ENCODE measurements around the gene EZR.
A peak's percentile ranks its signal among the peaks of the same experiment; 100 is the strongest.

EZR gene

GRCh38 chr6:158758451-158758860 is 60.7 kb downstream of the EZR start (continued):
- TF ChIP-seq EGR2 (tag by site-specific recombination; IDR thresholded peaks at IDR 0.05; ENCODE audit: low read depth) = peak; percentile 22; the same call in 1 of the 2 replicates
- TF ChIP-seq ZBTB10 (tag by site-specific recombination; IDR thresholded peaks at IDR 0.05) = no peak
- no peak; the same call in 1 of the 2 replicates for TF ChIP-seq ZNF639 (tag by site-specific recombination; IDR thresholded peaks at IDR 0.05)
- TF ChIP-seq ZNF394 (tag by site-specific recombination; IDR thresholded peaks at IDR 0.05; ENCODE audit: borderline replicate concordance) = no peak
- TF ChIP-seq ZNF580 (tag by site-specific recombination; IDR thresholded peaks at IDR 0.05) = 0 out of 2 replicates have a peak, but pooled peaks have one; percentile 17
- TF ChIP-seq ZNF37A (tag by site-specific recombination; IDR thresholded peaks at IDR 0.05) = no peak
- no peak for TF ChIP-seq SCRT1 (tag by site-specific recombination; IDR thresholded peaks at IDR 0.05; ENCODE audit: borderline replicate concordance)
- TF ChIP-seq ZNF121 (tag by site-specific recombination; IDR thresholded peaks at IDR 0.05) = no peak
- TF ChIP-seq ZNF664 (tag by site-specific recombination; IDR thresholded peaks at IDR 0.05) = no peak
- no peak for TF ChIP-seq PRDM2 (tag by site-specific recombination; IDR thresholded peaks at IDR 0.05; ENCODE audit: borderline replicate concordance)
- peak; percentile 65 for TF ChIP-seq WT1 (tag by site-specific recombination; IDR thresholded peaks at IDR 0.05)
- TF ChIP-seq ZBTB8A (tag by site-specific recombination; IDR thresholded peaks at IDR 0.05) = peak; percentile 29; the same call in 1 of the 2 replicates

GRCh38 chr6:158757753-158758090 is 61.4 kb downstream of the EZR start:
- ChIA-PET CTCF (interaction anchor here (0.5 to 1.9 kb wide), 3 partner anchors 15 to 237 kb away, joined by 3 to 9 read pairs (median 4); no protein-coding TSS in a partner anchor), POLR2A (interaction anchor here (0.9 to 1.6 kb wide), 3 partner anchors 10 to 96 kb away, joined by 3 to 8 read pairs (median 3); no protein-coding TSS in a partner anchor)
- Histone ChIP-seq H3K36me3 (ENCODE audit: control insufficient read depth in 2 of 2, insufficient read depth in 1 of 2, low read length in 2 of 2) (no peaks in the 10 kb centered on the region), H3K4me1 (ENCODE audit: control insufficient read depth, insufficient read depth, low read length) (peaks cover 4% of the 10 kb centered on the region; the same call in 1 of the 2 replicates), H3K27ac (ENCODE audit: extremely low read depth, low read depth, low read length) (no peak overlapping the region), H3K9me3 (ENCODE audit: control insufficient read depth, insufficient read depth, low read depth, low read length) (no peaks in the 10 kb centered on the region), H3K4me3 (ENCODE audit: low read depth, low read length) (no peak overlapping the region)
- no peak for TF ChIP-seq ZNF792 (tag by site-specific recombination; IDR thresholded peaks at IDR 0.05)
- no peak for TF ChIP-seq ZNF473 (tag by site-specific recombination; IDR thresholded peaks at IDR 0.05)
- no peak for TF ChIP-seq ZSCAN5A (tag by site-specific recombination; IDR thresholded peaks at IDR 0.05)
- no peak for TF ChIP-seq ZNF211 (tag by site-specific recombination; IDR thresholded peaks at IDR 0.05; ENCODE audit: low read depth)
- no peak for TF ChIP-seq ZBTB44 (tag by site-specific recombination; IDR thresholded peaks at IDR 0.05)
- TF ChIP-seq BCL11B (tag by site-specific recombination; IDR thresholded peaks at IDR 0.05; ENCODE audit: low read depth) = no peak
- no peak for TF ChIP-seq ZNF121 (tag by site-specific recombination; IDR thresholded peaks at IDR 0.05)
- TF ChIP-seq ZNF239 (tag by site-specific recombination; IDR thresholded peaks at IDR 0.05) = no peak
- no peak for TF ChIP-seq ZNF155 (tag by site-specific recombination; IDR thresholded peaks at IDR 0.05)
- TF ChIP-seq ZNF274 (IDR thresholded peaks at IDR 0.05; ENCODE audit: low read length) = no peak
- no peak for TF ChIP-seq ZNF274 (tag by site-specific recombination; IDR thresholded peaks at IDR 0.05; ENCODE audit: borderline replicate concordance)

Measured in HEK293 (cell line).